SK-N-SH treated with all-trans-retinoic acid at 6 μM for 48 hours (cell line): Measurements from ENCODE around the gene INSIG2.

Source experiments
- ATAC-seq: fragments of 200-7000 bp; cut with Tn5 transposase; 3 replicates; pipeline ENCODE4 v1.9.1; 2020; ENCODE audit warnings: mild to moderate bottlenecking, moderate library complexity
- ARNTL ChIP-seq: fragments of 450-650 bp; formaldehyde crosslinking; IDR thresholded peaks from 2 replicates; pipeline ENCODE4 v1.5.0; 2020; ENCODE audit warnings: low read depth, mild to moderate bottlenecking, moderate library complexity, borderline replicate concordance
- BACH2 ChIP-seq: fragments of 250-450 bp; sonication (Bioruptor Pico); IDR thresholded peaks from 2 replicates; pipeline ENCODE4 v1.9.0; 2021; ENCODE audit warnings: mild to moderate bottlenecking, borderline replicate concordance
- ESRRG ChIP-seq: fragments of 250-450 bp; sonication (Bioruptor Pico); IDR thresholded peaks from 2 replicates; pipeline ENCODE4 v1.6.1; 2021; ENCODE audit warnings: mild to moderate bottlenecking
- ISL1 ChIP-seq: fragments of 250-450 bp; sonication (Bioruptor Pico); IDR thresholded peaks from 2 replicates; pipeline ENCODE4 v2.1.2; 2022; ENCODE audit warnings: mild to moderate bottlenecking, moderate library complexity
- OSR1 ChIP-seq: fragments of 250-450 bp; sonication (Bioruptor Pico); IDR thresholded peaks from 2 replicates; pipeline ENCODE4 v1.8.0; 2022; ENCODE audit warnings: moderate library complexity, mild to moderate bottlenecking, inconsistent platforms
- RARB ChIP-seq: fragments of 250-450 bp; sonication (Bioruptor Pico); IDR thresholded peaks from 2 replicates; pipeline ENCODE4 v1.8.0; 2021; ENCODE audit warnings: mild to moderate bottlenecking, moderate library complexity
- SNAI2 ChIP-seq: fragments of 250-450 bp; sonication (Bioruptor Pico); IDR thresholded peaks from 2 replicates; pipeline ENCODE4 v1.5.0; 2020; ENCODE audit warnings: mild to moderate bottlenecking, moderate library complexity
- TCF4 ChIP-seq: fragments of 250-450 bp; sonication (Bioruptor Pico); IDR thresholded peaks from 2 replicates; pipeline ENCODE4 v1.8.0; 2021; ENCODE audit warnings: mild to moderate bottlenecking, moderate library complexity, borderline replicate concordance
- TOX ChIP-seq: fragments of 250-450 bp; sonication (Bioruptor Pico); IDR thresholded peaks from 2 replicates; pipeline ENCODE4 v1.8.0; 2021; ENCODE audit warnings: mild to moderate bottlenecking, moderate library complexity, borderline replicate concordance
- ZC3H10 ChIP-seq: fragments of 250-450 bp; sonication (Bioruptor Pico); IDR thresholded peaks from 2 replicates; pipeline ENCODE4 v1.5.1; 2021; ENCODE audit warnings: mild to moderate bottlenecking, moderate library complexity
- ZFP3 ChIP-seq: fragments of 250-450 bp; sonication (Bioruptor Pico); IDR thresholded peaks from 2 replicates; pipeline ENCODE4 v1.5.0; 2020; ENCODE audit warnings: mild to moderate bottlenecking, moderate library complexity
- ZFP30 ChIP-seq: fragments of 450-650 bp; formaldehyde crosslinking; IDR thresholded peaks from 2 replicates; pipeline ENCODE4 v1.5.0; 2022; ENCODE audit warnings: mild to moderate bottlenecking, moderate library complexity
- ZNF565 ChIP-seq: fragments of 450-650 bp; formaldehyde crosslinking; conservative IDR thresholded peaks from 2 replicates; pipeline ENCODE4 v1.5.0; 2020; ENCODE audit warnings: low read depth, mild to moderate bottlenecking, moderate library complexity
- ZNF70 ChIP-seq: fragments of 450-650 bp; formaldehyde crosslinking; IDR thresholded peaks from 2 replicates; pipeline ENCODE4 v1.5.0; 2020; ENCODE audit warnings: mild to moderate bottlenecking, moderate library complexity
- ZNF8 ChIP-seq: fragments of 450-650 bp; formaldehyde crosslinking; IDR thresholded peaks from 2 replicates; pipeline ENCODE4 v1.5.0; 2020; ENCODE audit warnings: mild to moderate bottlenecking, moderate library complexity
- TF ChIP-seq, protein P1 (sequence below): fragments of 250-450 bp; sonication (Bioruptor Pico); IDR thresholded peaks from 2 replicates; pipeline ENCODE4 v1.8.0; 2020; ENCODE audit warnings: mild to moderate bottlenecking, moderate library complexity, borderline replicate concordance
- TF ChIP-seq, protein P2 (sequence below): fragments of 250-450 bp; sonication (Bioruptor Pico); IDR thresholded peaks from 2 replicates; pipeline ENCODE4 v1.8.0; 2021; ENCODE audit warnings: low read depth, mild to moderate bottlenecking, moderate library complexity, borderline replicate concordance
- TF ChIP-seq, protein P3 (sequence below): fragments of 250-450 bp; sonication (Bioruptor Pico); IDR thresholded peaks from 2 replicates; pipeline ENCODE4 v1.5.1; 2020; ENCODE audit warnings: low read depth, mild to moderate bottlenecking, moderate library complexity
- TF ChIP-seq, protein P4 (sequence below): fragments of 250-450 bp; sonication (Bioruptor Pico); IDR thresholded peaks from 2 replicates; pipeline ENCODE4 v1.5.0; 2020; ENCODE audit warnings: mild to moderate bottlenecking, moderate library complexity

INSIG2 gene

DNA sequence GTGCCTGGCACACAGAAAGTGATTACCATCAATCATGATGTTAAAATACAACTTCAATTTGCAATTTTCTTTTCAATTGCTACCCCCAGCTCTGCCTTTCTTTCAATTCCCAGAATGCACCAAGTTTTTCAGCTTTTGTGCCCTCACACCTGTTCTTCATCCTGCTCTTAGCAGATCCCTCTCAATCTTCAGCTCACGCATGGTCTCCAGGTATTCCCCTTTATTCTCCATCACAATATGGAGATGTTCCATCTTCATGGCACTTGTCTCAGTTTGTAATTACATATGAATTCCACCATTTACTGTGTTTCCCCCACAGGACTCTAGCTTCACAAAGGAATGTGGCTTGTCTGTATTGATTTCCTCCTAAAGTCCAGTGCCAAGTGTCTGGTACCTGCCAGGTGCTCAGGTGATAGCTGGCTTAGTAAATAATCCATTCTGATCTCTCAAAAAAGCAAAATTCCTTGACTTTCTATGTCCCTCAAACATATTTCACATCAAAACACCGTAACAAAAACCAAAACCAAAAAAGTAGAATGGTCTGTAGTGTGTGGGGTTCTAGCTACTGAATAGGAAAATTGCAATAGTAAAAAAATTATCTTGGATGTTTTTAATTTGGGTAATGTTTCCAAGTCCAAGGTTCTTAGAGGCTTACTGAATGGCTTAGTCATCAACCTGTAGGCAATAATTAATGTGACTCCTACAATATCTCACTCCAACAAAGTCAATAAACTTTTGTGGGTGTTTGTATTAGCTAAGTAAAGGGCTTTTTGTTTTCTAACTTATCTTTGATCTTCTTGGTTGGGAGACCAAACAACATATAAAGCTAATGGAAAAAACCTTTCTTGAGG, 2.9 kb upstream of the INSIG2 start:
- ATAC-seq, result no peak
- TF ChIP-seq RARB (CRISPR knock-in tag), result no peak
- TF ChIP-seq ZC3H10, result no peak
- no peak for TF ChIP-seq ISL1 (CRISPR knock-in tag)
- no peak for TF ChIP-seq ZFP30
- no peak for TF ChIP-seq ZNF565
- TF ChIP-seq, all 23 proteins: peak for 0

DNA sequence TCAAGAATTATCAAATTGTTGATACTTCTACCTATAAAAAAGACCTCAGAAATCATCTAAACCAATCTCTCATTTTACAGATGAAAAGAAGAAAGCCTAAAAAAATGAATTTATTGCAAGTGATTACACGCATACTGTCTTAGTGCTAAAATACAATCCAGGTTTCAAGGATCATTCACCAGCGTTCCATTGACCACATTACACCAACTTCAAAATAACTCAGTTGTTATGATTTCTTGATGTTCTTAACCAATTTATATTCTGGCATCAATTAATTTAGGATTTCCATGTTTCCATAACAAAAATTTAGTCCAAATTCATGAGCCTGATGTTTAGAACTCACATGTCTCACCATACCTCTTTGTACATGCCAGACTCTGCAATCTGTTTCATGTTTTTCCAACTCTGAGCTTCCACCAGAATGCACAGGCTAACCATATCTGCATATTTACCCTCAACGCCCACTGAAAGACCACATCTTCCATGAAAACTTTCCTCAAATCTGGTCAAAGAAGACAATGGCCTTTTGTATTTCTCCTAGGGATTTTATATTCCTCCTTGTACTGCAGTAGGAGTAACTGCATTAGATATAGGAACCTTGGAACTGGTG, 2.1 kb upstream of the INSIG2 start:
- TF ChIP-seq ZFP3, result no peak
- TF ChIP-seq TOX (CRISPR knock-in tag), result no peak
- no peak for TF ChIP-seq ISL1 (CRISPR knock-in tag)
- TF ChIP-seq, protein P1, sequence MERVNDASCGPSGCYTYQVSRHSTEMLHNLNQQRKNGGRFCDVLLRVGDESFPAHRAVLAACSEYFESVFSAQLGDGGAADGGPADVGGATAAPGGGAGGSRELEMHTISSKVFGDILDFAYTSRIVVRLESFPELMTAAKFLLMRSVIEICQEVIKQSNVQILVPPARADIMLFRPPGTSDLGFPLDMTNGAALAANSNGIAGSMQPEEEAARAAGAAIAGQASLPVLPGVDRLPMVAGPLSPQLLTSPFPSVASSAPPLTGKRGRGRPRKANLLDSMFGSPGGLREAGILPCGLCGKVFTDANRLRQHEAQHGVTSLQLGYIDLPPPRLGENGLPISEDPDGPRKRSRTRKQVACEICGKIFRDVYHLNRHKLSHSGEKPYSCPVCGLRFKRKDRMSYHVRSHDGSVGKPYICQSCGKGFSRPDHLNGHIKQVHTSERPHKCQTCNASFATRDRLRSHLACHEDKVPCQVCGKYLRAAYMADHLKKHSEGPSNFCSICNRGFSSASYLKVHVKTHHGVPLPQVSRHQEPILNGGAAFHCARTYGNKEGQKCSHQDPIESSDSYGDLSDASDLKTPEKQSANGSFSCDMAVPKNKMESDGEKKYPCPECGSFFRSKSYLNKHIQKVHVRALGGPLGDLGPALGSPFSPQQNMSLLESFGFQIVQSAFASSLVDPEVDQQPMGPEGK (CRISPR knock-in tag), result no peak
- no peak for TF ChIP-seq TCF4 (CRISPR knock-in tag)
- no peak for TF ChIP-seq ARNTL
- TF ChIP-seq ZC3H10, result no peak
- TF ChIP-seq ZNF565, result no peak
- TF ChIP-seq, protein P2, sequence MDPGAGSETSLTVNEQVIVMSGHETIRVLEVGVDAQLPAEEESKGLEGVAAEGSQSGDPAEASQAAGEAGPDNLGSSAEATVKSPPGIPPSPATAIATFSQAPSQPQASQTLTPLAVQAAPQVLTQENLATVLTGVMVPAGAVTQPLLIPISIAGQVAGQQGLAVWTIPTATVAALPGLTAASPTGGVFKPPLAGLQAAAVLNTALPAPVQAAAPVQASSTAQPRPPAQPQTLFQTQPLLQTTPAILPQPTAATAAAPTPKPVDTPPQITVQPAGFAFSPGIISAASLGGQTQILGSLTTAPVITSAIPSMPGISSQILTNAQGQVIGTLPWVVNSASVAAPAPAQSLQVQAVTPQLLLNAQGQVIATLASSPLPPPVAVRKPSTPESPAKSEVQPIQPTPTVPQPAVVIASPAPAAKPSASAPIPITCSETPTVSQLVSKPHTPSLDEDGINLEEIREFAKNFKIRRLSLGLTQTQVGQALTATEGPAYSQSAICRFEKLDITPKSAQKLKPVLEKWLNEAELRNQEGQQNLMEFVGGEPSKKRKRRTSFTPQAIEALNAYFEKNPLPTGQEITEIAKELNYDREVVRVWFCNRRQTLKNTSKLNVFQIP, result no peak
- TF ChIP-seq, protein P3, sequence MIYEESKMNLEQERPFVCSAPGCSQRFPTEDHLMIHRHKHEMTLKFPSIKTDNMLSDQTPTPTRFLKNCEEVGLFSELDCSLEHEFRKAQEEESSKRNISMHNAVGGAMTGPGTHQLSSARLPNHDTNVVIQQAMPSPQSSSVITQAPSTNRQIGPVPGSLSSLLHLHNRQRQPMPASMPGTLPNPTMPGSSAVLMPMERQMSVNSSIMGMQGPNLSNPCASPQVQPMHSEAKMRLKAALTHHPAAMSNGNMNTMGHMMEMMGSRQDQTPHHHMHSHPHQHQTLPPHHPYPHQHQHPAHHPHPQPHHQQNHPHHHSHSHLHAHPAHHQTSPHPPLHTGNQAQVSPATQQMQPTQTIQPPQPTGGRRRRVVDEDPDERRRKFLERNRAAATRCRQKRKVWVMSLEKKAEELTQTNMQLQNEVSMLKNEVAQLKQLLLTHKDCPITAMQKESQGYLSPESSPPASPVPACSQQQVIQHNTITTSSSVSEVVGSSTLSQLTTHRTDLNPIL (CRISPR knock-in tag), result no peak
- TF ChIP-seq, protein P4, sequence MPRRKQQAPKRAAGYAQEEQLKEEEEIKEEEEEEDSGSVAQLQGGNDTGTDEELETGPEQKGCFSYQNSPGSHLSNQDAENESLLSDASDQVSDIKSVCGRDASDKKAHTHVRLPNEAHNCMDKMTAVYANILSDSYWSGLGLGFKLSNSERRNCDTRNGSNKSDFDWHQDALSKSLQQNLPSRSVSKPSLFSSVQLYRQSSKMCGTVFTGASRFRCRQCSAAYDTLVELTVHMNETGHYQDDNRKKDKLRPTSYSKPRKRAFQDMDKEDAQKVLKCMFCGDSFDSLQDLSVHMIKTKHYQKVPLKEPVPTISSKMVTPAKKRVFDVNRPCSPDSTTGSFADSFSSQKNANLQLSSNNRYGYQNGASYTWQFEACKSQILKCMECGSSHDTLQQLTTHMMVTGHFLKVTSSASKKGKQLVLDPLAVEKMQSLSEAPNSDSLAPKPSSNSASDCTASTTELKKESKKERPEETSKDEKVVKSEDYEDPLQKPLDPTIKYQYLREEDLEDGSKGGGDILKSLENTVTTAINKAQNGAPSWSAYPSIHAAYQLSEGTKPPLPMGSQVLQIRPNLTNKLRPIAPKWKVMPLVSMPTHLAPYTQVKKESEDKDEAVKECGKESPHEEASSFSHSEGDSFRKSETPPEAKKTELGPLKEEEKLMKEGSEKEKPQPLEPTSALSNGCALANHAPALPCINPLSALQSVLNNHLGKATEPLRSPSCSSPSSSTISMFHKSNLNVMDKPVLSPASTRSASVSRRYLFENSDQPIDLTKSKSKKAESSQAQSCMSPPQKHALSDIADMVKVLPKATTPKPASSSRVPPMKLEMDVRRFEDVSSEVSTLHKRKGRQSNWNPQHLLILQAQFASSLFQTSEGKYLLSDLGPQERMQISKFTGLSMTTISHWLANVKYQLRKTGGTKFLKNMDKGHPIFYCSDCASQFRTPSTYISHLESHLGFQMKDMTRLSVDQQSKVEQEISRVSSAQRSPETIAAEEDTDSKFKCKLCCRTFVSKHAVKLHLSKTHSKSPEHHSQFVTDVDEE (CRISPR knock-in tag), result no peak
- TF ChIP-seq SNAI2, result no peak
- no peak for TF ChIP-seq ESRRG (CRISPR knock-in tag)
- no peak for TF ChIP-seq ZNF8 (CRISPR knock-in tag)
- no peak for ATAC-seq

DNA sequence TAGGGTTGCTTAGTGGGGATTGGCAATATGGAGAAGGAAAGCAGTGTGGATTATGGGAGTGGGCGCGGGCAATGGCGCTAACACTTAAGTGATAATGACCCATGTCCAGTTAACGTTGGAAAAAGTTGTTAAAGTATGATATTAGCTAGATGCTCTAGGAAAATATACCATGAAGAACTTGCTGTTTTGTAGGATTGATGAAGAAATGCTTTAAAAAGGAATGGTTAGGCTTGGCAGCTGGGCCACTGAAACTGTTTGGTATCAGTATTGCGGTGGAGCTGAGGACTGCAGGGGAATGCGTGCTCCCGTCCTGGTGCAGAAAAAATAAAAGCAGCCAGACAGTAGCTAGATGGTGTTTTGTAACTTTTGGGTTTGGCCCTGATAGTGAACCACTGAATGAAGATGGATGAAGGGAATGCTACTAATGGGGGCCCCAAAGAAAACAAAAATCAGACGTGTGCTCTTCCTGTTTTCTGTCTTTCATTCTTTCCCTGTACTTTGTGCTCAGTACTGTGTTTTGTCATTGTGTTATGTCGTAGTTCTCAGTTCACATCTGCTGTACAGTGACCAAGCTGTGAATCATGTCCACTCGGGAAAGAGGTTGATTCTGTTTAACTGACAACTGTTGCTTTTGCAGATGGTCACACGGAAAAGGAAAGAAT, 999 bp downstream of the INSIG2 start:
- peak; percentile 76 for ATAC-seq
- TF ChIP-seq OSR1 (CRISPR knock-in tag) (no peak), ZNF70 (CRISPR knock-in tag) (no peak), ZNF8 (CRISPR knock-in tag) (no peak), BACH2 (no peak), ZFP30 (no peak), SNAI2 (no peak), ZNF565 (no peak), TOX (CRISPR knock-in tag) (no peak), ARNTL (no peak), RARB (CRISPR knock-in tag) (no peak), ZFP3 (no peak)
- TF ChIP-seq, protein P2, result no peak
- TF ChIP-seq, protein P3 (CRISPR knock-in tag), result no peak
- TF ChIP-seq, protein P4 (CRISPR knock-in tag), result no peak
